ENCODE results near the gene SULT1C3. TPM values are rescaled to one million over a fixed set of nuclear protein-coding genes. Genes with fewer than 3 reads are reported as not detected.
"Not testable (repeated sequence)": the region's sequence is repeated elsewhere in the genome, so short reads cannot be mapped to it uniquely, and the experiment has no call there.

SULT1C3 gene
- total RNA-seq, 2 donors from 2014 or later = not detected

DNA sequence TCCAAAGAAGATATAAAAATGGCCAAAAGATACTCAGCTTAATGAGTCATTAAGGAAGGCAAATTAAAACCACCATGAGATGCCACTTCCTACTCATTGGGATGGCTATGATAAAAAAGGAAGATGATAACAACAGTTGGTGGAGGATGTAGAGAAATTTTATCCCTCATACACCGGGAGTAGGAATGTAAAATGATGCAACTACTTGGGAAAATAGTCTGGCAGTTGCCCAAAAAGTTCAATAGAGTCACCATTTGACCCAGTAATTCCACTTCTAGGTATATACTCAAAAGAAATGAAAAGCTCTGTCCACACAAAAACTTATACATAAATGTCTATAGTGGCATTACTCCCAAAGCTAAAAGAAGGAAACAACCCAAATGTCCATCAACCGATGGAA, 38.9 kb downstream of the SULT1C3 start:
- DNase-seq (ENCODE audit: low spot score) = no peak
- TF ChIP-seq, protein P1, sequence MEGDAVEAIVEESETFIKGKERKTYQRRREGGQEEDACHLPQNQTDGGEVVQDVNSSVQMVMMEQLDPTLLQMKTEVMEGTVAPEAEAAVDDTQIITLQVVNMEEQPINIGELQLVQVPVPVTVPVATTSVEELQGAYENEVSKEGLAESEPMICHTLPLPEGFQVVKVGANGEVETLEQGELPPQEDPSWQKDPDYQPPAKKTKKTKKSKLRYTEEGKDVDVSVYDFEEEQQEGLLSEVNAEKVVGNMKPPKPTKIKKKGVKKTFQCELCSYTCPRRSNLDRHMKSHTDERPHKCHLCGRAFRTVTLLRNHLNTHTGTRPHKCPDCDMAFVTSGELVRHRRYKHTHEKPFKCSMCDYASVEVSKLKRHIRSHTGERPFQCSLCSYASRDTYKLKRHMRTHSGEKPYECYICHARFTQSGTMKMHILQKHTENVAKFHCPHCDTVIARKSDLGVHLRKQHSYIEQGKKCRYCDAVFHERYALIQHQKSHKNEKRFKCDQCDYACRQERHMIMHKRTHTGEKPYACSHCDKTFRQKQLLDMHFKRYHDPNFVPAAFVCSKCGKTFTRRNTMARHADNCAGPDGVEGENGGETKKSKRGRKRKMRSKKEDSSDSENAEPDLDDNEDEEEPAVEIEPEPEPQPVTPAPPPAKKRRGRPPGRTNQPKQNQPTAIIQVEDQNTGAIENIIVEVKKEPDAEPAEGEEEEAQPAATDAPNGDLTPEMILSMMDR (IDR thresholded peaks at IDR 0.05) = no peak
- H3K4me1 ChIP-seq (ENCODE audit: control insufficient read depth in 1 of 2, low read depth in 2 of 2) = no peaks in the 10 kb centered on the region
- no peak for ATAC-seq (ENCODE audit: insufficient number of reproducible peaks, low FRiP score, low read depth)
- H3K4me3 ChIP-seq = no peak overlapping the region
- H3K27ac ChIP-seq = no peak overlapping the region
- no peaks in the 10 kb centered on the region for H3K9me3 ChIP-seq
- H3K36me3 ChIP-seq = no peaks in the 10 kb centered on the region
- H3K27me3 ChIP-seq (replicated peaks; ENCODE audit: insufficient read depth) = no peaks in the 10 kb centered on the region

DNA sequence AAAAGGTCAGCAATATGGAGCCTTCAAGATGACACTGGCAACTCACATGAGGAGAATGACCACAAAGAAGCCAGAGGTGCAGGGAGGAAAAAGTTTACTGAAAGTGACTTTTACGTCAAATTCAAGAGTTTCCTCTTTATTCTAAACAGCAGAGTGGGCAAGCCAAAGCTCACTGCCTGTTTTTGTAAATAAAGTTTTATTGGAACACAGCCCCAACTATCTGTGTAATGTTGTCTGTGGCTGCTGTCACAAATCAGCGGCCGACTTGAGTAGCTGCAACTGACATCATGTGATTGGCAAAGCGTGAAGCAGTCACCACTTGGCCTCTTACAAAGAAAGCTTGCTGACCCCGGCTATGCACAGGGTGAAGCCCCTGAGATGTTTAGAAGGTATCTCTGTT, 39.7 kb downstream of the SULT1C3 start:
- DNase-seq (ENCODE audit: low spot score) (no peak), ATAC-seq (ENCODE audit: insufficient number of reproducible peaks, low FRiP score, low read depth) (no peak)
- Histone ChIP-seq H3K4me1 (ENCODE audit: control insufficient read depth in 1 of 2, low read depth in 2 of 2) (no peaks in the 10 kb centered on the region), H3K9me3 (no peaks in the 10 kb centered on the region), H3K36me3 (no peaks in the 10 kb centered on the region), H3K27me3 (replicated peaks; ENCODE audit: insufficient read depth) (no peaks in the 10 kb centered on the region), H3K27ac (no peak overlapping the region), H3K4me3 (no peak overlapping the region)
- TF ChIP-seq, protein P1 (IDR thresholded peaks at IDR 0.05) = no peak

DNA sequence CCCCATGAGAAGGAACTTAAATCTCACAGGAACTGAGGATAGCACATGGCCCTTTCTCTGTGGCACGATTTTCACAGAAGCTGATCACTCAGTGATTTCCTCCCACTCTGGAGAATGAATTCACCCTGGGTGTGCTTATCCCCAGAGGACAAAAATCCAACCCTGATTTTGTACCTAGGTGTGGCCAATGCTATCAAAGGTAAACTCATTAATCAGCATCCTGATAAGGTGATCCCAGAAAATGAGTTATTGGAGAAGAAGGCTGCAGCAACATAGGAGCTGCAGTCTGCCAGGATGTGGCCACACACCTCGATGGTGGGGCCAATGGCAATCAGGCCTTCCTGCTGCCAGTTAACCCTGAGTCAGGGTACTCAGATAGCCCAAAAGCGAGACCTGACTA, 40.7 kb downstream of the SULT1C3 start:
- ATAC-seq (ENCODE audit: insufficient number of reproducible peaks, low FRiP score, low read depth) = no peak
- Histone ChIP-seq H3K4me1 (ENCODE audit: control insufficient read depth in 1 of 2, low read depth in 2 of 2) (no peaks in the 10 kb centered on the region), H3K27me3 (replicated peaks; ENCODE audit: insufficient read depth) (no peaks in the 10 kb centered on the region), H3K4me3 (no peak overlapping the region), H3K9me3 (no peaks in the 10 kb centered on the region), H3K27ac (no peak overlapping the region), H3K36me3 (no peaks in the 10 kb centered on the region)
- TF ChIP-seq, protein P1 (IDR thresholded peaks at IDR 0.05) = no peak
- no peak for DNase-seq (ENCODE audit: low spot score)

DNA sequence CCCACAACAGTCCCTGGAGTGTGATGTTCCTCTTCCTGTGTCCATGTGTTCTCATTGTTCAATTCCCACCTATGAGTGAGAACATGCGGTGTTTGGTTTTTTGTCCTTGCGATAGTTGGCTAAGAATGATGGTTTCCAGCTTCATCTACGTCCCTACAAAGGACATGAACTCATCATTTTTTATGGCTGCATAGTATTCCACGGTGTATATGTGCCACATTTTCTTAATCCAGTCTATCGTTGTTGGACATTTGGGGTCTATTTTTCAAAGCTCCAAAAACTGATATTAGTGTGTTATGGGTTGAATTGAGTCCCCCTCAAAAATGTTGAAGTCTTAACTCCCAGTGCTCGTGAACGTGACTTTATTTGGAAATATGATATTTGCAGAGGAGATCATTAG, 44.8 kb downstream of the SULT1C3 start:
- H3K27me3 ChIP-seq (replicated peaks; ENCODE audit: insufficient read depth); H3K4me1 ChIP-seq (ENCODE audit: control insufficient read depth in 1 of 2, low read depth in 2 of 2); DNase-seq (ENCODE audit: low spot score); ATAC-seq (ENCODE audit: insufficient number of reproducible peaks, low FRiP score, low read depth); H3K36me3 ChIP-seq; H3K27ac ChIP-seq; H3K9me3 ChIP-seq; H3K4me3 ChIP-seq: not testable (repeated sequence)

DNA sequence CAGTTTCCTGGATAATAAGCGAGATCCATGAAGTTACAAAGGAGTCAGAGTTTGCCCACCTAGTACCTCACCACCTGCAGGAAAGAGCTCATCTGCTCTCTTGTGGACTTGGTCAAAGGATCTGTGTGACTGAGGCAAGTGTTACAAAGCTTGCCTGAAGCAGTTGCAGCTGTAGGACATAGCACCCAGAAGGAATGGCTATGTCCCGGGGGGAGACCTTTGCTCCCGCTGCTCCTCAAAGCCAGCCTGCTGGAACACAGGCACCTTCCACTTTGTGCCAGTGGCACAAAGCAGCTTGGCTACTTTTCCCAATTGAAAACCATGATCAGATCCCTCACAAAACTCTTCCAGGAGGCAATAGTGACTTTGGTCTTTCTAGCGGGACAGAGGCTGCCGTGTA, 45.8 kb downstream of the SULT1C3 start:
- ATAC-seq (ENCODE audit: insufficient number of reproducible peaks, low FRiP score, low read depth) (no peak), DNase-seq (ENCODE audit: low spot score) (no peak)
- Histone ChIP-seq H3K4me1 (ENCODE audit: control insufficient read depth in 1 of 2, low read depth in 2 of 2) (no peaks in the 10 kb centered on the region), H3K27ac (no peak overlapping the region), H3K4me3 (no peak overlapping the region), H3K9me3 (no peaks in the 10 kb centered on the region), H3K27me3 (replicated peaks; ENCODE audit: insufficient read depth) (no peaks in the 10 kb centered on the region), H3K36me3 (no peaks in the 10 kb centered on the region)
- TF ChIP-seq, protein P1 (IDR thresholded peaks at IDR 0.05) = no peak

DNA sequence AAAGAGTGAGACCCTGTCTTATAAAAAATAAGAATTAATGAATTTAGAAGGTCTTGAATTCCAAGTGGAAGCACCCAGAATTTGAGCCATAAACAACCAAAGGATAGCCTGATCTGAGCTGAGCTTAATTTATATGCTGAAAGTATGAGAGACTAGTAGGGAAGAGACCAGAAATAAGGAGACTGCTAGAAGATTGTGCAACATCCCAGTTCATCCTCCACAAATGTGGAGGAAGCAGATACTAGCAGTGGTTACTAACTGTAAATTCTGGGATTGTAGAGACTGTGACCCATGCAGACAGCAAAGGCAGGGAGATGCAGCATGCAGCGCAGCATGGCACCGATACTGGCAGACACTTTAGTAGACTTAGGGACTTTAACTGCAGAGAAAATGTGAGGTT, 47.4 kb downstream of the SULT1C3 start:
- H3K27ac ChIP-seq = no peak overlapping the region
- no peaks in the 10 kb centered on the region for H3K36me3 ChIP-seq
- H3K9me3 ChIP-seq = no peaks in the 10 kb centered on the region
- H3K4me1 ChIP-seq (ENCODE audit: control insufficient read depth in 1 of 2, low read depth in 2 of 2) = no peaks in the 10 kb centered on the region
- DNase-seq (ENCODE audit: low spot score) (no peak), ATAC-seq (ENCODE audit: insufficient number of reproducible peaks, low FRiP score, low read depth) (no peak)
- H3K27me3 ChIP-seq (replicated peaks; ENCODE audit: insufficient read depth) = no peaks in the 10 kb centered on the region
- no peak overlapping the region for H3K4me3 ChIP-seq
- TF ChIP-seq, protein P1 (IDR thresholded peaks at IDR 0.05) = no peak

Measured in thoracic aorta (tissue), 2 donors.